Keratinocyte (primary cell): ENCODE measurements around the gene GXYLT2.

Experiments used
- CTCF ChIP-seq, 3 experiments: IDR thresholded peaks in 1 of 3; conservative IDR thresholded peaks in 1 of 3; optimal IDR thresholded peaks in 1 of 3; 2 replicates in 2 of 3; 3 replicates in 1 of 3; pipeline versions ENCODE3 to v1.5.1; 2011; ENCODE audit warnings: low read length in 3 of 3, mild to moderate bottlenecking in 3 of 3, moderate library complexity in 2 of 3, control low read depth in 1 of 3, inconsistent platforms in 1 of 3; ENCODE audit not compliant: insufficient read depth in 2 of 3; ENCODE audit errors: extremely low read depth in 1 of 3
- EZH2 ChIP-seq: IDR thresholded peaks from one replicate; pipeline ENCODE4 v1.6.1; 2012; ENCODE audit warnings: inconsistent platforms, mild to moderate bottlenecking, low read length, moderate library complexity

GRCh38 chr3:72904163-72904562 is 16.3 kb downstream of the GXYLT2 start:
- TF ChIP-seq CTCF (optimal IDR thresholded peaks at IDR 0.05 in 1 of 3, IDR thresholded peaks at IDR 0.05 in 1 of 3, conservative IDR thresholded peaks at IDR 0.05 in 1 of 3; ENCODE audit: extremely low read depth in 1 of 3, insufficient read depth in 2 of 3, low read length in 3 of 3), result no peak
- no peak for TF ChIP-seq EZH2
